ENCODE data around the gene BRPF3. TPM values are rescaled to one million over a fixed set of nuclear protein-coding genes. Genes with fewer than 3 reads are reported as not detected.
"Not testable (repeated sequence)": the region's sequence is repeated elsewhere in the genome, so short reads cannot be mapped to it uniquely, and the experiment has no call there.

Gene BRPF3
- total RNA-seq, 1 donor from 2014 or later = 19.2 TPM

DNA sequence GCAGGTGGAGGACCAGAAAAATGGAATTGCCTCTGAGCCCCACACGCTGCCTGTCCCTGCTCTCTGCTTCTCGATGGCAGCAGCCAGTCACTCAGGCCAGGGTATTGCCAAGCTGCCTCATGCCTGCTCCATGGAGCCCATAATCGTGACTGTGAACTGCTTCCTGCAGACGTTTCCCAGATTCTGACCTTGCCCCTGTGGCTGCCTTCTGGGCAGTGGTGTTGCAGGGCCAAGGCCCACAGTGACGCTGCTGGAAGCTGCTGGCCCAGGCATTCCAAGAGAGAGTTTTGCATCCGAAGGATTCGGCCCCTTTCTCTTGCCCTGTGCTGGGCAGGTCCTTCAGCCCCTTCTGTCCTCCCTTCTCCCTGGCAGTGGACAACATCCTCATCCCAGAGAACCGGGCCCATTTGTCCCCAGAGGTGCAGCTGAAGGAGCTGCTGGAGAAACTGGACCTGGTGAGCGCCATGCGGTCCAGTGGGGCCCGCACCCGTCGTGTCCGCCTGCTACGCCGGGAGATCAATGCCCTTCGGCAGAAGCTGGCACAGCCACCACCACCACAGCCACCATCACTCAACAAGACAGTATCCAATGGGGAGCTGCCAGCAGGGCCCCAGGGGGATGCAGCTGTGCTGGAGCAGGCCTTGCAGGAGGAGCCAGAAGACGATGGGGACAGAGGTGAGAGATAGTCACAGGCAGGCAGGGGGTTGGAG, 14.5 kb downstream of the BRPF3 start:
- DNase-seq (ENCODE audit: low read depth) = no peak
- Histone ChIP-seq H3K36me3 (ENCODE audit: control insufficient read depth, insufficient read depth, low read length) (no peaks in the 10 kb centered on the region), H3K4me3 (ENCODE audit: low read depth, low read length) (no peak overlapping the region), H3K27me3 (ENCODE audit: control insufficient read depth, insufficient read depth, low read length) (no peaks in the 10 kb centered on the region)
- no peak for TF ChIP-seq CTCF (IDR thresholded peaks at IDR 0.05; ENCODE audit: insufficient read depth, low read length, poor library complexity, severe bottlenecking)

DNA sequence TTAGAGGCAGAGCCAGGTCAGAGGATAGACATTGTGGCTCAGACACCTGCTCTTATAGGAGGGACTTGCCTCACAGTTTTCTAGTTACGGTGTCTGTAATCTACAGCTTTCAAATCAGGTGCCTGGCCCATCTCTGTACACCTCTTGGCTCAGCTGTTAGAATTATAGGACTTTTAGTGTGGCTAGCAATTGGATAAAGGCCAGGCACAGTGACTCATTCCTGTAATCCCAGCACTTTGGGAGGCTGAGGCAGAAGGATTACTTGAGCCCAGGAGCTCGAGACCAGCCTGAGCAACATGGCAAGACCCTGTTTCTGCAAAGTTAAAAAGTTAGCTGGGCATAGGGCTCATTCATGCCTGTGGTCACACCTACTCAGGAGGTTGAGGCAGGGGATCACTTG, 20.0 kb downstream of the BRPF3 start:
- Histone ChIP-seq H3K4me3 (ENCODE audit: low read depth, low read length) (no peak overlapping the region), H3K36me3 (ENCODE audit: control insufficient read depth, insufficient read depth, low read length) (peaks cover 1% of the 10 kb centered on the region), H3K27me3 (ENCODE audit: control insufficient read depth, insufficient read depth, low read length) (no peaks in the 10 kb centered on the region)
- no peak for DNase-seq (ENCODE audit: low read depth)
- no peak for TF ChIP-seq CTCF (IDR thresholded peaks at IDR 0.05; ENCODE audit: insufficient read depth, low read length, poor library complexity, severe bottlenecking)

DNA sequence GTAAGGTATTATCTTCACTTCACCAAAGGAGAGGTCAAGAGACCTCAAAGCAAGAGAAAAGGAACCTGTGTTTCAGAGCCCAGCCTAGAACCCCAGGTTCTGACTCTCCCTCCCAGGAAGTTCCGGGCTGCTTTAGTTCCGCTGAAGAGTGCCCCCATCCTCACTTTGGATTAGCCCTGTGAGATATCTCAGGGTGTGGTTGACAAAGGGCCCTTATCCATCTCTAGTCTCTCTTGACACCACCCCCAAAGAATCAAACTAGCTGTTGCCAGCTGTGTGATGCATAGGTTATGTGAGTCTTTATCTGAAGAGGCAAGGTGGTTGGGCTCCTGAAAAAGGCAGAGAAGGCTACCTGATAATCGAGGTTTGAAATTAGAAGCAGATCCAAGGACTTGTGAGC, 20.6 kb downstream of the BRPF3 start:
- peaks cover 2% of the 10 kb centered on the region for H3K36me3 ChIP-seq (ENCODE audit: control insufficient read depth, insufficient read depth, low read length)

GRCh38 chr6:36217946-36218345, 21.4 kb downstream of the BRPF3 start:
- no peak for TF ChIP-seq CTCF (IDR thresholded peaks at IDR 0.05; ENCODE audit: insufficient read depth, low read length, poor library complexity, severe bottlenecking)
- H3K4me3 ChIP-seq (ENCODE audit: low read depth, low read length) = no peak overlapping the region
- peaks cover 2% of the 10 kb centered on the region for H3K36me3 ChIP-seq (ENCODE audit: control insufficient read depth, insufficient read depth, low read length)
- no peaks in the 10 kb centered on the region for H3K27me3 ChIP-seq (ENCODE audit: control insufficient read depth, insufficient read depth, low read length)
- DNase-seq (ENCODE audit: low read depth) = no peak

More for the DNA sequence above, 20.6 kb downstream of the BRPF3 start:
- no peak for DNase-seq (ENCODE audit: low read depth)
- no peak for TF ChIP-seq CTCF (IDR thresholded peaks at IDR 0.05; ENCODE audit: insufficient read depth, low read length, poor library complexity, severe bottlenecking)
- Histone ChIP-seq H3K4me3 (ENCODE audit: low read depth, low read length) (no peak overlapping the region), H3K27me3 (ENCODE audit: control insufficient read depth, insufficient read depth, low read length) (no peaks in the 10 kb centered on the region)

DNA sequence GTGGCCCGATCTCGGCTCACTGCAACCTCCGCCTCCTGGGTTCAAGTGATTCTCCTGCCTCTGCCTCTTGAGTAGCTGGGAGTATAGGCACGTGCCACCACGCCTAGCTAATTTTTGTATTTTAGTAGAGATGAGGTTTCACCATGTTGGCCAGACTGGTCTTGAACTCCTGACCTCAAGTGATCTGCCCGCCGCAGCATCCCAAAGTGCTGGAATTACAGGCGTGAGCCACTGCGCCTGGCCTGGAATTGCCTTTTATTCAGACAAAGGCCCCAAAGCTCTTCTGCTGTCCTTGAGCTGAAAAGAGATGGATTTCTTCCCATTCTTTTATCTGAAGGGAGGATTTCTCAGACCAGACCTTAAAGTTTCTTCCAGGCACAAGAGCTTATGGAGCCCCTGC, 22.0 kb downstream of the BRPF3 start:
- not testable (repeated sequence) for H3K4me3 ChIP-seq (ENCODE audit: low read depth, low read length); H3K36me3 ChIP-seq (ENCODE audit: control insufficient read depth, insufficient read depth, low read length); H3K27me3 ChIP-seq (ENCODE audit: control insufficient read depth, insufficient read depth, low read length); DNase-seq (ENCODE audit: low read depth)

DNA sequence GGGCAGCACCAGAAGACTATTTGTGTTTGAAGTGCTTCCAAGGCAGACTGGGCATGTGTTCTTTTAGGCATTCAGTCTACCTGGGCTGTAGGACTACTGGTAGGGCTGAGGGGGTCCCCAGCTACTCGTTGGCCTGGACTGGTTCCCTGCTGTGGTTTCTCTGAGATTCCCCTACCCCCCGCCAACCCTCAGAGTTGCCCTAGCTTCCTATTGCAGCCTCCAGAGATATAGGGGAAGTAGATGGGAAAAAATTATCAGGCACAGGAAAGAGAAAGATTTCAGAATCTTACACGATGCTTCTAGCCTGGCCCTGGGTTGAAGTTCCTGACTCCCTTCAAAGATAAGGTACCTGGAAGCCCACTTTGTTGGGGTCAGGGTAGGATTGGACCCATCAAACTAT, 22.5 kb downstream of the BRPF3 start:
- peaks cover 2% of the 10 kb centered on the region for H3K36me3 ChIP-seq (ENCODE audit: control insufficient read depth, insufficient read depth, low read length)
- no peaks in the 10 kb centered on the region for H3K27me3 ChIP-seq (ENCODE audit: control insufficient read depth, insufficient read depth, low read length)
- TF ChIP-seq CTCF (IDR thresholded peaks at IDR 0.05; ENCODE audit: insufficient read depth, low read length, poor library complexity, severe bottlenecking) = no peak

More for the DNA sequence above, 22.5 kb downstream of the BRPF3 start:
- no peak for DNase-seq (ENCODE audit: low read depth)
- H3K4me3 ChIP-seq (ENCODE audit: low read depth, low read length) = no peak overlapping the region
